HG02943 (cell line): ENCODE results near the gene CCNT2.
"Not testable (repeated sequence)": the region's sequence is repeated elsewhere in the genome, so short reads cannot be mapped to it uniquely, and the experiment has no call there.

ENCODE experiments used
- ATAC-seq: cut with Tn5 transposase; IDR thresholded peaks from one replicate; pipeline ENCODE4 v1.9.1; 2021; ENCODE audit warnings: mild to moderate bottlenecking, low read depth, moderate library complexity; ENCODE audit not compliant: unreplicated experiment

Gene CCNT2

GRCh38 chr2:134917888-134918525 is 615 bp upstream of the CCNT2 start:
- peak; percentile 75 for ATAC-seq

DNA sequence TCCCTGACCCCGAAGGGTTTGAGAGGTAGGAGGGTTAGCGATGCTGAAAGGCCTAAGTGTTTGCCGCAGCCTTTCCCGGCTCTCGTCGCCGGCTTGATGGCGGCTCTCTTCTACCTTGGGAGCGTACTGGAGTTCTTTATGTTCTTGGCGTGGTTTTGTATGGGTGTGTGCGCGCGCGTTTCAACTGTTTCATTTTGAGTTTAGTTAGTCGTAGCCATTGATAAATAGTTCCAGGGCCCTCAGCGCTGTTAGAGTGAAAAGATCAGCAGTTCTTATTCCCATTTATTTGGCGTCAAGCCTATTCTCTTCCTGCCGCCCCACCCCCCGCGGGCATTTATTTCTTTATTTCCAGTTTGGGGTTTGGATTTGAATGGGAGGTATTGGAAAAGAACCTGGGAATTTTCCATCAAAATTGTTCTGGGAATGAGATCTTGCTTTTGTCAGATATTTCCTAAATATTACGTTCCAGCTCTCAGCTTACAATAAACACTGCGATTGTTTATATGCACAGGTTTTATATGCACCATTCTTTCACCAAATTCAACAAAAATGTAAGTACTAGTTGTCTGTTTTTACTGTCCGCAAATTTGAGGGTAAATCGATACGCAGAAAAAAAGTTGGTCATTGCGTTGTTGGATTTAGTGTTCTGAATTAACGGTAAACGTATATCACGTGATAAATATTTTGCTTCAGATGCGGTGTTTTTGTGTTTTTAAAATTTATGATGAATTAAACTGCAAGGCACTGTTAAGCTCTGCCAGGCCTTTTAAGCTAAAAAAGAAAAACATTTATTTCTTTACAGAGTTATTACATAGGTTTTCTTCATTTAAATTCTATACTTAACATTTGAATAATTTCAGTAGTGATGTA is 954 bp downstream of the CCNT2 start:
- ATAC-seq = no peak

GRCh38 chr2:134924912-134925311 is 6.3 kb downstream of the CCNT2 start:
- ATAC-seq = no peak

GRCh38 chr2:134926231-134926931 is 7.8 kb downstream of the CCNT2 start:
- no peak for ATAC-seq

DNA sequence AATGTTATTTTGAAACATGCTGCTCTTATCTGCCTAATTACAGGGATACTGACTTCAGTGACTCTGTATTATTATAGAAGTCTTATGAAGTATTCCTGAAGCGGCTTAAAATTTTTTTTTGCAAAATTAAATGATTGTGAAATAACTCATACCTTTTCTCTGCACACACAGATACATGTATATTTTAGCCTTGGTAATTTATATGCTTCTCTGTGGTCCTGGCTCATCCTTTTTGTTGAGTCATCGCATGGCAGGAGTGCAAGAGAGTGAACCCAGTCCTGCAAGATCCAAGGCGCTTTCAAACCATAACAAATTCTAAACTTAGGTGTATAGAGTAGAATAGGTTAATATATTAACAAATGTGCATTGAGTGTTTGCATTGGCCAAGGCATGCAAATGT is 8.6 kb downstream of the CCNT2 start:
- ATAC-seq = no peak

DNA sequence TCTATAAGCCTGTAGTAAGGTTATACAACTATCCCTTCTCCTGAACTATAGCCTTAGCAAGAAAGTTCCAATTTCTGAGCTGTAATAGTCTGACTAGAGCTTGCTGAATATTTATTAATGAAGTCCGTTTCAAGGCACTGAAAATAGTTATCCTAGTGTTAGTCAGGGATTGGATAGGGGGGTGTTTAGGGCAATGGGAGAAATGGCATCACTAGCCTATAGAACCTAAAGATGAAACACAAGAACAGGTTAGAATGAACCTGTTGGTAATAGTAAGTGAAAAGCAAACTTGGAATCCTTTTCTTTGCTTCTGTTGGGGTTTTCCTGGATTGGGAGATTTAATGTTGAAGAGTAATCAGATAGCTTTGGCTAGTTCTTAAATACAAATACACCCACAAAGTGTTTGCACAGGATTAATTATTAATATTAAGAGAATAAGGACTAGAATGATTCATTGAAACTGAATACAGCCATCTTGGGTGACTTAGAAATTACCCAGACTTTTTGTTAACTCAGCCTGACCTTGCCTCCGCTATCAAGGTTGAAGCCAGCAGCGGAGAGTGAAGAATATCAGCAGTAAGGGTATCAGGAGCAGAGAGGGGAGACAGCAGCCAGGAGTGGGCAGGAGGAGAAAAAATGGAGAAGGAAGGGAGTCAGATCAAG is 14.4 kb downstream of the CCNT2 start:
- no peak for ATAC-seq

- no peak for ATAC-seq
Measured at GRCh38 chr2:134933732-134934131, 15.1 kb downstream of the CCNT2 start.

GRCh38 chr2:134934150-134934549 is 15.5 kb downstream of the CCNT2 start:
- no peak for ATAC-seq

- no peak for ATAC-seq
Measured at GRCh38 chr2:134934641-134935040, 16.0 kb downstream of the CCNT2 start.

GRCh38 chr2:134936691-134937090 is 18.1 kb downstream of the CCNT2 start:
- no peak for ATAC-seq

DNA sequence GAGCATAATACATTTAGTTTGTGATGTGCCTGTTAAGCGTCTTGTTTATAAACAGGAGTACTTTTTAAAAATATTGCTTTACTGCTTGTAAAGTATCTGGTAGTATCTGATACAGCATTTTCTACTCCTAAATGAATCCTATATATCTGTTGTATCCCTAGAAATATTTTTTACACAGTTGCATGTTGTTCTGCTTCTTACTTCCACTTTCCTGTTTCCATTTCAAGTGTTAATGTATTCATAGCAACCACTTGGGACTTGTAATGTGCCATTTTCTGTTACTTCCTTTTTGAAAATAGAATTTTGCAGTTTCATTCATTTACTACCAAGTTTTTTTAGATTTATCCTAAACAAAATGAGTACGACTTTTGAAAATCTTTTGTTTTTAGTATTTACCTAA is 24.9 kb downstream of the CCNT2 start:
- ATAC-seq = peak; percentile 77

DNA sequence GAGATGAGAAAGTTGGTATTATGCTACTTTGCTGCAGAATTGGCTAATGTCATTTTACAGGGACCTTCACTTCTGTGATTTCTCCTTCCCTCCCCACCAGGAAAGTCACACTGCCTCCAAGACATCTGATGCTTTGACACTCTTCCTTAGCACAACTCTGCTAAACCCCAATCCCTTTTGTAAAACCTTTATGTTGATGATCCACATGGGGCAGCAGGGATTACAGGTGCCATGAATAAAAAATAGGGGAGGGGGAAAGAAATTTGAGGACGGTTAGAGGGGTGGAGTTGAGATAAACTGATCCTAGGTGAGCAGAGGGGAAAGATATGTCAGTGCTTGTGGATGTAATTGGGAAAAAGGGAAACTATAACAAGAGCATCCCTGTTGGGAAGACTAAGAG is 26.4 kb downstream of the CCNT2 start:
- ATAC-seq = no peak

- no peak for ATAC-seq
Measured at GRCh38 chr2:134946073-134946472, 27.5 kb downstream of the CCNT2 start.

DNA sequence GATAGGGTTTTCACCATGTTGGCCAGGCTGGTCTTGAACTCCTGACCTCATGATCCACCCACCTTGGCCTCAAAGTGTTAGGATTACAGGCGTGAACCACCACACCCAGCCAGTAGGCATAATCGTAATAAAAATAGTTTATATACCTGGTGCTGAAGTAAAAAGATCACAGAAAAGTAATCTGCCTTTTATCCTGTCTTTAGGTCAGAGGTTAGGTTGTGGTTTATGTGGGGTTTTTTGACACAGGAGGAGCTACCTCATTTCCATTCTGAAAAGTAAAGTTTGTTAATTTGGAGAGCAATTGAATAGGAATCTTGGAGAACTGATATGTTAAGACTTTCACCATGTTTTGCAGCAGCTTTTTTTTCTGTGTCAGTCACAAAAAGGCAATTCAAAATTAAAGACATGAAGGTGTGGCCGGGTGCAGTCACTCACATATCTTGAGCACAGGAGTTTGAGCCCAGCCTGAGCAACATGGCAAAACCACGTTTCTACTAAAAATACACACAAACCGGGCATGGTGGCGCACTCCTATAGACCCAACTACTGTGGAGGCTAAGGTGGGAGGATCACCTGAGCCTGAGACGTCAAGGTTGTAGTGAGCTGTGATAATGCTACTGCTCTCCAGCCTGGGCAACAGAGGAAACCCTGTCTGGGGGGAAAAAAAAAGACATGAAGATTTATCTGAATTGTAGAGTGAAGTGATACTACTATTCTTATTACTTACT is 31.5 kb downstream of the CCNT2 start:
- no peak for ATAC-seq

GRCh38 chr2:134950886-134951285 is 32.3 kb downstream of the CCNT2 start:
- no peak for ATAC-seq

DNA sequence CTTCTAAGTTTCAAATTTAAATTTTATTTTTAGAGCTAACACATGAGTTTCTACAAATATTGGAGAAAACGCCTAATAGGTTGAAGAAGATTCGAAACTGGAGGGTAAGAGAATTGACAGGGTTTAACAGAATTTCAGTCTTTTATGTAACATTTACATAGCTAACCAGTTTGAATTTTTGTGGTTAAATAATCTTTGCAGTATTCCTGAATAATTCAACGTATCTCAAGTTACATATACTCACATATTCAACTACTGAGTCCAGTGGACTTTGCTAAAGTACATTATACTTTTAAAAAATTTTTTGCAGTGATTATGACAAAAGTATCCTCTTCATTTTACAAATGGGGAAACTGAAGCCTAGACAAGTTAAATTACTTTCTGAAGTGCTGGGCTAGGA is 34.0 kb downstream of the CCNT2 start:
- ATAC-seq = no peak

GRCh38 chr2:134954065-134954464 is 35.4 kb downstream of the CCNT2 start:
- ATAC-seq = no peak

DNA sequence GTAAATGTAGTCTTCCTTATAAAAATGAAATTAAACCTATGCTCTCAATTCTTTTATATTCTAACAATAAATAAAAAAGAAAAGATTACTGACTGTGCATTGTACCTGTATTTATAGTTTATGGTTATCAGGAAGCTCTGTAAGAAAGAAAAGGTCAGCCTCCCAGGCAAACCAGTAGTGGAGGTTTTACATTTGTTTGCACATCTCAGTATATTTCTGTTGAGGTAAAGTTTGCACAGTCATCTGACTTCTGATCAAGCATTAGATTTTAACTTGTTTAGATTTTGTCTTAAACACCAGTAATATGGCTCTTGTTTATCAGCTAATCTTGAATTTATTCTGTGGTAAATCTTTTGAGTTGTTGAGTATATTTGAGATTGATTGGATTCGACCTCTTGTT is 37.1 kb downstream of the CCNT2 start:
- no peak for ATAC-seq

- no peak for ATAC-seq
Measured at GRCh38 chr2:134957477-134957876, 38.9 kb downstream of the CCNT2 start.

GRCh38 chr2:134967166-134967565 is 48.5 kb downstream of the CCNT2 start:
- ATAC-seq = not testable (repeated sequence)
